Measurements from ENCODE around the gene TTC34. TPM values are rescaled to one million over a fixed set of nuclear protein-coding genes. Genes with fewer than 3 reads are reported as not detected.

TTC34 gene
- polyA plus RNA-seq, 4 donors = 0.69 to 1.1 (median 0.85) TPM

- DNase-seq (ENCODE audit: low read depth in 4 of 4, low spot score in 3 of 4) = no peak
Measured at GRCh38 chr1:2609319-2610035, 192.0 kb downstream of the TTC34 start.

DNA sequence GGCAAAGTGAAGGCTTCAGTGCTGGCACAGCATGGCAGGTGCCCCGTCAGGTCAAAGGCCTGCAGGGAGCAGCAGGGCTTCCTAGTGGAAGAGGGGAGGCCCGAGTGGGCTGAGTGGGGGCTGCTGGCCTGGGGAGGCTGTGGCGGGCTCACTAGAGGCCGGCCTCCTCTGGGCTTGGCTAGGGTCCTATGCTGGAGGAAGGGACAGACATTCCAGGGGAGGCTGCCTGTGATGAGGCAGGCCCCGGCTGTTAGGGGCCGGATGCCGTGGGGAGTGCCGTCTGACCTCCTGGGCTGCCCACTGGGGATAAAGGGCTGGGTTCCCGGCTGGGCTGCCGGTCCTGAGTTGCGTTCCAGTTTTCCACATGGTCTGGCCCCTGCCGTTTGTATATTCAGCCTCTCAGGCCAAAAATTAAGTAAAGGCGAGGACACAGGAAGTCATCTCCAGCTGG is 193.8 kb downstream of the TTC34 start:
- no peak for DNase-seq (ENCODE audit: low read depth in 4 of 4, low spot score in 3 of 4)

DNA sequence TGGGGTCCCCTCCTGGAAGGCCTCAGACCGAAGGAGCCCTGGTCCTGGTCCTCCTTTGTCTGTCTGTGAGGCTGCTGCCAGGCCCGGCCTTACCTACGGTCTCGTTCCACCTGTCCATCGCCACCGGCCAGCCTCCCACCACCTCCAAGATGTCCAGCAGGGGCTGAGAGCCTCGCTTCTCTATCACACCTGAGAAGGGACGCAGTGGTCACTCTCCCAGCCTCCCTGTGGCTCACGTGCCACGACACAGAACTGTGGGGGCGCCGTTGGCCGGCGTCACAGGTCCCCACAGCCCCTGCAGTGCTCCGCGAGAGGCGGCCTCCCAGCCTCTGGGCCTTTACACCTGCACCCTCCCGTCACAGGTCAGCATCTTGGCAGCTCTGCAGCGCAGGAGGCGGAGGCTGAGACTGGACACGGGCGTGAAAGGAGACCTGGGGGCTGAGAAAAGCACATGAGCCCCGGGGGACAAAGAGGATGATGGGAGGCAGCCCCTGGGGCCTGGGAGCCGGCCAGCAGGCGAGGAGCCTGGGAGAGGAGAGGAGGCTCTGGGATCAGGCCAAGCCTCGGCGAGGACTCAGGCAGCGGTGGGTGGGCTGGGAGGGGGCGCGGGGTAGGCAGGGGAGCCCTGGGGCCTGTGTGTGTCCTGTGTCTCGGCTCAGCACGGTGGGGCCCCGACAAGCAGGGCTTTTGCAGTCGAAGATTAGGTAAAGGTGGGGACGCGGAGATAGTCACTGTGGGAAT is 194.4 kb downstream of the TTC34 start:
- DNase-seq (ENCODE audit: low read depth in 4 of 4, low spot score in 3 of 4) = no peak

DNA sequence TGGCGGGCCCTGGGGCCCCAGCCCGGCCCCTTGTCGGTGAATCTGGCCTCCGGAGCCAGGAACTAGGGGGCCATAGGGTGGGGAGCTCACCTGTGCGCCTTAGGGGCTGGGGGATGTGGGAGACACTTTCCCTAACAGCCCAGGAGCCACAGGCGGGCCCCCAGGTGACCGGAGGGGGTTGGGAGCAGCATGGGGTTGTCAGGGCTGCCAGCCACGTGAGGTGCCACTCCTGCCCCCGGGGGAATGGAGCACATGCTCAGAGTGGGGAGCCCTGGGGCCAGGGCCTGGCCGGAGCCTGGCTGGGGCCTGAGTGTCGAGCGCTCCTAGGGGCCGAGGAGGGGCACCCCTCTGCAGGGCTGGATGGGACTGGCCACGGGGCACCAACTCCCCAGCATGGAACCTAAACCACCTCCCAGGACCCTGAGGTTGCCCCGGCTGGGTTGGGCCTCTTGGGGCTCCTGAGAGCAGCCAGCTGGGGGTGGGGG is 195.1 kb downstream of the TTC34 start:
- no peak for DNase-seq (ENCODE audit: low read depth in 4 of 4, low spot score in 3 of 4)

- DNase-seq (ENCODE audit: low read depth in 4 of 4, low spot score in 3 of 4) = no peak
Measured at GRCh38 chr1:2605509-2606395, 195.7 kb downstream of the TTC34 start.

- DNase-seq (ENCODE audit: low read depth in 4 of 4, low spot score in 3 of 4) = no peak
Measured at GRCh38 chr1:2604844-2605508, 196.5 kb downstream of the TTC34 start.

DNA sequence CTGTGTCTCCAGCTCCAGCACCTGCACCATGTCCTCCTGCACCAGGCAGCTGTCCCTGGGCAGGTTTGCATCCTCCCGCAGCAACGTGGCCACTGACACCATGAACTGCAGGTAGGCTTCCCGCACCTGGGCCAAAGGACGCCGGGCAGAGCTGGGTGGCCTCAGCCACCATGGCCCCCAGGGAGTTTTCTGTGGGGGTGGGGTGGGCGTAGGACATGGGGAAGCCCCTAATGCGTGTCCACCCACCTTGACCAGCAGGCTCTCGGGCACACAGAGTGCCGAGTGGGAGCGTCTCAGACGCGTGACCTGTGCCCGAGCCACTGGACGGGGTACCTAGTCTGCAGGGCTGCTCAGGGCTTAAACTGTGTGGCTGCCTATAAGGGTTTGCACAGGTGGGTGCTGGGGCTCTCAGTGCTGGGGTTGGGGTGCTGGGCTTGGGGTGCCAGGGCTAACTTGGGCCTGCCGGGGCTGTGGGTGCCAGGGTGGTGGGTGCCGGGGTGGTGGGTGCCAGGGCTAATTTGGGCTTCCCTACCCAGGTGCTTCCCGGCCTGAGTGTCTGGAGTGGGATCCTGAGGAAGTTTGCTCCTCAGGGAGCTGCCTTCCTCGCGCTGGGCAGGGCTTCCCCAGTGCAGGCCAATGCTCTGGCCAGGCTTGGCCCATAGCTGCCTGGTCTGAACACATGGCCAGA is 197.2 kb downstream of the TTC34 start:
- DNase-seq (ENCODE audit: low read depth in 4 of 4, low spot score in 3 of 4) = no peak

- DNase-seq (ENCODE audit: low read depth in 4 of 4, low spot score in 3 of 4) = no peak
Measured at GRCh38 chr1:2603521-2604155, 197.9 kb downstream of the TTC34 start.

DNA sequence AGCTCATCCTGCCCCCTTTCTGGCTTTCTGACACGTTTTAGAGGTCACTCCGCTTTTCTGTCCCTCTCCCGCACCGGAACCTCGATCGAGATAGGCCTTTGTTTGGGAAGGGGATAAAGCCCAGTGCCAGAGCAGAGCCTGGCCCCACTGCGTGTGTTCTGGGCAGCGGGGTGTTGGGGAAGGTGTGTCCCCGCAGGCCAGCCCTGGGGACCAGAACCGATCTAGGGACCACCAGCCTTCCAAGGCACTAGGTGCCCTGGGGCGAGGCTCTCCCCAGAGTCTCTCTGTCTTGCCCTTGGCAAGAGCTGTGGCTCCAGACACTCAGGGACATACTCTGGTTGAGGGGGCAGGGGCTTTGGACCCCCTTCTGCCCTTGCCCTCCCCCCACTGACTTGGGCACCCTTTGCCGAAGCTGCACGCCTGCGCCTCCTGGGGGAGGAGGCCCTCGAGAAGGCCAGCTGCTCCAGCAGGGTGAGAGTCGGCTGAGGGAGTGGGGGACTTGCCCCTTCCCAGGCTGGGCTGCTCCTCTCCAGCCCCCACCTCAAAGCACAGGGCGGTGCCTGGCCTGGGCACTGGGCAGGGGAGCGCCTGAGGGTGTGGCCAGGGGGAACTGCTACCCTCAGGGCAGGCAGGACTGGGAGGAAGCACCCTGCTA is 198.5 kb downstream of the TTC34 start:
- DNase-seq (ENCODE audit: low read depth in 4 of 4, low spot score in 3 of 4) = no peak

GRCh38 chr1:2602311-2602835 is 199.1 kb downstream of the TTC34 start:
- no peak for DNase-seq (ENCODE audit: low read depth in 4 of 4, low spot score in 3 of 4)

- DNase-seq (ENCODE audit: low read depth in 4 of 4, low spot score in 3 of 4) = no peak
Measured at GRCh38 chr1:2601721-2602303, 199.7 kb downstream of the TTC34 start.

- DNase-seq (ENCODE audit: low read depth in 4 of 4, low spot score in 3 of 4) = no peak
Measured at GRCh38 chr1:2598329-2598931, 203.1 kb downstream of the TTC34 start.

DNA sequence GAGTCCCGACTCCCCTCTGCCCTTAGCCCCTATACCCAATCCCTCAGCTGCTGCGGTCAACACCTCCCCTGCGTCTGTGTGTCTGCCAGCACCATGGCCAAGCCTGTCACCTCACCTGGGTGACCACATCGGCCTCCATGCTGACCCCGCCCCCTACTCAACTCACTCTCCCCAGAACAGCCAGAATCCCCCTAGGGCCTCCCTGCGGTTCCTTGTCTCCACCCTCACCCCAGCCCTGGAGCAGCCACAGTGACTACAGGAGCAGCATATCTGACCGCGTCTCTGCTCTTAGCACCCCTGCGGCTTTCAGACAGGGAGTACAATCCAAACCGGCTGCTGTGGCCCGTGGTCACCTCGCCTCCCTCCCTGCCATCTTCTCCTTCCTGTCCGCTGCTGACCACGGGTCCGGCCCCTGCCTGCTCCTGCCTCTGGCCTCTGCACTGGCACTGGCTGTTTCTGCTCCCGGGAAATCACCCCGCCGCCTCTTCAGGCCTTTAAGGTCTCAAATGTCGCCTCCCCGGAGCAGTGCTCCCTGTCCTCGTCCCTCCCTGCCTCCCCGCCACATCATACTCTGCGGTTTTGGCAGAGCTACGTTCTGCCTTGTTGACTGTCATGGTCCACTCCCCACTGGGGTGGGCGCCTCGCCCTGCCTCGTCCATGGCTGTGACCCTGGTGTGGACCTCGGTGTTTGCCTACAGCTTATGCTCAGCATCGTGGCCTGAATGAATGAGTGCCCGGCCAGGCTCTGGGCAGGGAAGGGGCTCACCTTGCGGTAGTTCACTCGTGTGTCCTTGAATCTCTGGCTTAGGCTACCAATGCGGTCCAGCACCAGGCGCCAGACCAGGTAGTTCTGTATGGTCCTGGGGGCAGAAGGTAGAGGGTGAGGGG is 203.8 kb downstream of the TTC34 start:
- DNase-seq (ENCODE audit: low read depth in 4 of 4, low spot score in 3 of 4) = no peak

- no peak for DNase-seq (ENCODE audit: low read depth in 4 of 4, low spot score in 3 of 4)
Measured at GRCh38 chr1:2596530-2597333, 204.8 kb downstream of the TTC34 start.

GRCh38 chr1:2595812-2596529 is 205.5 kb downstream of the TTC34 start:
- no peak for DNase-seq (ENCODE audit: low read depth in 4 of 4, low spot score in 3 of 4)
